GM18951 (cell line): ENCODE measurements around the gene IGFBP7.

Experiments used
- POLR2A ChIP-seq: IDR thresholded peaks from 4 replicates; pipeline ENCODE4 v1.6.1; 2011; ENCODE audit warnings: mild to moderate bottlenecking; ENCODE audit not compliant: insufficient read length, insufficient read depth; ENCODE audit errors: extremely low read depth
- in situ Hi-C: fragments of 300-500 bp; cut with MboI; formaldehyde crosslinking; loops from one replicate; pipeline ENCODE4 v1.12.0; 2022; ENCODE audit warnings: low sequenced_read_pairs, mixed read lengths, inconsistent platforms; ENCODE audit not compliant: unreplicated experiment

Gene IGFBP7

GRCh38 chr4:57147335-57148060 is 37.3 kb upstream of the IGFBP7 start:
- in situ Hi-C loops, result no loop called here
- no peak for TF ChIP-seq POLR2A

- in situ Hi-C loops, result no loop called here
- TF ChIP-seq POLR2A, result no peak
Measured at GRCh38 chr4:57146444-57146843, 36.3 kb upstream of the IGFBP7 start.

GRCh38 chr4:57144466-57144865 is 34.3 kb upstream of the IGFBP7 start:
- TF ChIP-seq POLR2A, result no peak
- in situ Hi-C loops, result no loop called here

- TF ChIP-seq POLR2A, result no peak
- in situ Hi-C loops, result no loop called here
Measured at GRCh38 chr4:57139783-57140182, 29.6 kb upstream of the IGFBP7 start.

GRCh38 chr4:57137261-57137660 is 27.1 kb upstream of the IGFBP7 start:
- in situ Hi-C loops, result no loop called here
- TF ChIP-seq POLR2A, result no peak

- in situ Hi-C loops, result no loop called here
- TF ChIP-seq POLR2A, result no peak
Measured at GRCh38 chr4:57136281-57136680, 26.1 kb upstream of the IGFBP7 start.

GRCh38 chr4:57132743-57133137 is 22.6 kb upstream of the IGFBP7 start:
- in situ Hi-C loops, result no loop called here
- no peak for TF ChIP-seq POLR2A

- no peak for TF ChIP-seq POLR2A
- in situ Hi-C loops, result no loop called here
Measured at GRCh38 chr4:57131849-57132742, 21.9 kb upstream of the IGFBP7 start.

GRCh38 chr4:57129477-57129876 is 19.3 kb upstream of the IGFBP7 start:
- no peak for TF ChIP-seq POLR2A

GRCh38 chr4:57127361-57127760 is 17.2 kb upstream of the IGFBP7 start:
- TF ChIP-seq POLR2A, result no peak
- in situ Hi-C loops, result no loop called here

More at GRCh38 chr4:57129477-57129876, 19.3 kb upstream of the IGFBP7 start:
- in situ Hi-C loops, result no loop called here

- TF ChIP-seq POLR2A, result no peak
- in situ Hi-C loops, result no loop called here
Measured at GRCh38 chr4:57125996-57126395, 15.8 kb upstream of the IGFBP7 start.

GRCh38 chr4:57124145-57124544 is 14.0 kb upstream of the IGFBP7 start:
- in situ Hi-C loops, result no loop called here
- no peak for TF ChIP-seq POLR2A

GRCh38 chr4:57122959-57123358 is 12.8 kb upstream of the IGFBP7 start:
- in situ Hi-C loops, result no loop called here
- TF ChIP-seq POLR2A, result no peak
